IPS-NIHi11 (cell line): ENCODE data around the gene GNG13.
A peak's percentile ranks its signal among the peaks of the same experiment; 100 is the strongest.
"Not testable (repeated sequence)": the region's sequence is repeated elsewhere in the genome, so short reads cannot be mapped to it uniquely, and the experiment has no call there.

Source experiments
- DNase-seq: peaks from one replicate; pipeline ENCODE4 v3.0.0; 2012; ENCODE audit warnings: mixed read lengths, low spot score

GNG13 gene, protein sequence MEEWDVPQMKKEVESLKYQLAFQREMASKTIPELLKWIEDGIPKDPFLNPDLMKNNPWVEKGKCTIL

DNA sequence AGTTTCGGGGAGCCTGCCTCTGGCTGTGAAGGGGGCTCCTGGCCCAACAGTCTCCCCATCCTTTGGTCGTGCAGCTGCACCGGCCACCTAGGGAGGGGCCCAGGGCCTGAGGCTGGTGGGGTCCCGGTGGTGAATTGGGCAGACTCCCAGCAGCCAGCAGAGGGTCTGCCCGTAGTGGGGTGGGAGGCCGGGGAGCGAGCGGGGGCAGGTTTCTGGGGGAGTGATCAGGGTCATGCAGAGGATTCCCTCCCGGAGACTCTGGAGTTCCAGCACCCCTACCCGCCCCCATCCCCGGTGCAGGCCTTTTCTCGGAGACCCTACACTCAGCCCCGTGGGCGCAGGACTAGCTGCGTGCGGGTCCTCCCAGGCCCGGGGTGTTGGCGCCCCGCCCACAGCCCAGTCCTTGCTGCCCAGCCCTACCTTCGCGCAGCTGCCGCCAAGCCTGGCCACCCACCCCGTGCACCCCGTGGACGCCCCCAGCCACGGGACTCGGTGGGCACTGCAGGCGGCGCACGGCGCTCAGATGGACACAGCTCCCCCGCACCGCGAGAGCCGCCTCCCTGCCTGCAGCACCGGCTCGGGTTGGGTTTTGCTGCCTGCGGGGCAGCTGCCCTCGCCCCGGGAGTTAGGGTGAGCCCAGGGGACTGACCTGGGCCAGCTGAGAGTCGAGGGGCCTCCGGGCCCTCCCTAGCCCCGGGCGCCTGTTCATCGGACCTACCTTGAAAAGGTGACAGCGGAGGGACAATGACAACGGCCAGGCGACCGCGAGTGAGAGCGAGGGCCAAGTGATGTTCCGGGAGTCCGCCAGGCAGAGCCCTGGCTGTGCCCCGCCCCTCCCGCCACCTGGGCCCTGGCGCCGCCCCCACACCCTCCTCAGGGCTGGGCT, at the start of gene GNG13:
Gene GNG13 (minus strand): TSS at position 787 of the 886 bp plus-strand sequence. CDS start 1,657 bp downstream, outside the sequence.
- peak; percentile 84 for DNase-seq

DNA sequence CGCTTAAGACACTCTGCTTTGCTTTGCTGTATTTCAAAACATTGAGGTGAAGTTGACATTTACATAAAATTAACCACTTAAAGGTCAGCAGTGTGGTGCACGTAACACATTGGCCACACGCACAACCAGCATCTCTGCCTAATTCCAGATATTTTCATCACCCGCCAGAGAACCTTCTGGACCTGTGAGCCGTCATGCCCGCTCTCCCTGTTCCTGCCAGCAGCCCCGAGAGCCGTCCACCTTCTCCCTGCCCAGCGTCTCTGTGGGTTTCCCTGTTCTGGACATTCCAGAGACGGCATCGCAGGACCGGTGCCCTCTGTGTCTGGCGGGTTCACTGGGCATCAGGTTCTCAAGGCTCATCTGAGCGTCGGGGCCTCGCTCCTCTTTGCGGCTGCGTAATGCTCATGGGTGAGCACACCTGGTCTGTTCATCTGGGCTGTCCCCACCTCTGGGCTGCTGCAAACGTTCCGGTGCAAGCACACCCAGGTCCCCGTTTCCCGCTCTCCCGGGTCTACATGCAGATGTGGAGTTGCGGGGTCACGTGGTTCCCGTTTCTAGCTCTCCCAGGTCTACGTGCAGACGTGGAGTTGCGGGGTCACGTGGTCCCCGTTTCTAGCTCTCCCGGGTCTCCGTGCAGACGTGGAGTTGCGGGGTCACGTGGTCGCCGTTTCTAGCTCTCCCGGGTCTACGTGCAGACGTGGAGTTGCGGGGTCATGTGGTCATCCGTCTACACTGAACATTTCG, 48.1 kb upstream of the GNG13 start:
- DNase-seq: no peak

DNA sequence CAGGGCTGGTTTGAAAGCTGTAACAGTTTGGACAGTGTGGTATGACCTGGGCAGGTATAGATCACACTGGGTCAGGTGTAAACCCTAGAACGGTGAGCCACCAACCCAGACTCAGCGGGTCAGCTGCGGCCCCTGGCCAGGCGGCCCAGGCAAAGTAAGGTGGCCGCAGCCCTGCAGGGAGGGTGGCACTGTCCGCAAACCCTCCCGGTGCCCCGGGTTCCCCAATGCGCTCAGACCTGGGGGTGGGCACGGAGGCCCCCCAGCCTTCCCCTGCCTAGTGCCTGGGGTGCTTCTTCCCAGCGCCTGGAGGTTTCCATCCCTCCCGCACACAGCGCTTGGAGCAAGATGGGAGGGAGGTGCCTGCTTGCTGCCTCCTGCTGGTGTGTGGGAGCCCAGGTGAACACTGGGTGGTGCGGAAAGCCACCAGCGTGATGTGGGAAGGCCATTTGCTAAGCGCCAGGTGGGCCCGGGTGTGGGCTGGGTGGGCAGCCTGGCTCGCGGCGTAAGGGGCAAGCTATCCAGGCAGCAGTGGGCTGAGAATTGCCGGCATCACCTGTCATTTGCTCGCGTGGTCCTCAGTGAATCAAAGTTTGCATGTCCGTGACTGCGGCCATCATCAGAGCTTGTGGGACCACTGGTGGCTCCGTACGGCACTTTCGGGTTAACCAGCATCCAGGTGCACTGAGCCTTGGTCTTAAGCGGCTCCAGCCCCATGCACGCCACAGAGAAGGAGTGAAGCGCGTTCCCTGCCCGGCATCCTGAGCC, 47.3 kb upstream of the GNG13 start:
- DNase-seq: no peak

DNA sequence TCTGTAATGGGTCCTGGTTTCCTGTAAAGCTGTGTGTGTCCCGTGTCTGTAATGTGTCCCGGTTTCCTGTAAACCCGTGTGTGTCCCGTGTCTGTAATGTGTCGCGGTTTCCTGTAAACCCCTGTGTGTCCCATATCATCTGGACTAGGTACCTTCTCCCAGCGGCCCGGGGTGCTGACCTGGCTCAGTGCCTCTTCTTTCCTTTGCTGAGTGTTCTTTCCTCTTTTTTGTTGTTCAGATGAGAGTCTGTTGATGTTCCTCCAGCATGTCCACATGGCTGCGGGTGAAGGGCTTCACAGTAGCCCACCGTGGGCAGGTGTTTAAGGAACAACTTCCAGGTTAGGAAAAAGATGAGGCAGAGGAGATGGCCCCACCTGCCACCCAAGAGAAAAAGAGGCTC, 46.6 kb upstream of the GNG13 start:
- DNase-seq: no peak

DNA sequence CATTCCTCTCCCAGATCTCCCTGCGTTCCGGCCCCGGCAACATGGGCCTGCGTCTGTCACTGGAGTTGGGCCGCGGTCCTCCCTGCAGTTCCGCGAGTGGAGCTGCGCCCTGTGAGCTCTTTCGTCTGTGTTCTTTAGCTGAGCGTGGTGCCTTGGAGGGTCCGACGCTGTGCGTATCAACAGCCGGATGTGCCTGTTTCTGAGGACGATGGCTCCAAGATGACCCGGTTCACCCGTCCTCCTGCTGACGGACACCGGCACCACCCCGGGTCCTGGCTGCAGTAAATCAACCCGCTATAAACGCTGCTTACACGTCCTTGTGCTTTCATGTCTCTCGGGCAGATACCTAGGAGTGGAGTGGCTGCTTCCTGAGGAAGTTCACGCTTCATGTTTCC, 44.8 kb upstream of the GNG13 start:
- no peak for DNase-seq

DNA sequence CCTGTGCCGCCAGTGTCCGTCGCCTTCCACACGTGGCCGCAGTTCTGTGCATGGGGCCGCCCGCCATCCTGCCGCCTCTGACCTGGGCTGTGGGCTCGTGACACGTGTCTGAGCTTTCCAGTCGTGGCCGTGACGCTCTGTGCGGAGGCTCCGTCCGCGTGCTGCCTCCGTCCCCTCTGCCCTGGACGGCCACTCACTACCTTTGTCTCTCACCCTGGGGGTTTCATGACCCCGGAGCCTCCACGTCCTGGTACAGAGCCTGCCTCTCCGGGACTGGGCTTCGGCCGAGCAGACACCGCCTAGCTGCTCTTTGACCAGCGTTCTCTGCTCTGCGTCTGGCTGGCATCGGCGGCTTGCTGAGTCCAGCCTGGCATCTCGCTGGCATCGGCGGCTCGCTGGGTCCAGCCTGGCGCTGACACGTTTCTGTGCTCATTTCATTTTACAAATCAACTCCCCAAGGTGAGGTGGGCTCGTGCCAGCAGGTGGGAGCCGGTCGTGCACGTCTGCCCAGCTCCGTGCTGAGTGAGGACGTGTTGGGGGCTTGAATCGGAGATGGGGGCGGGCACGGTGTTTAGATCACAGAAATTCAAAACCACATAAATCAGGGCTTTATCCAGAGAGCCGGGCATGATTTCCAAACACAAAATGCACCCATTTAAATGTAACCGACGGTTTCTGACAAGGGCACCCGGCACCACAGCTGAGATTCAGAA, 44.3 kb upstream of the GNG13 start:
- no peak for DNase-seq

DNA sequence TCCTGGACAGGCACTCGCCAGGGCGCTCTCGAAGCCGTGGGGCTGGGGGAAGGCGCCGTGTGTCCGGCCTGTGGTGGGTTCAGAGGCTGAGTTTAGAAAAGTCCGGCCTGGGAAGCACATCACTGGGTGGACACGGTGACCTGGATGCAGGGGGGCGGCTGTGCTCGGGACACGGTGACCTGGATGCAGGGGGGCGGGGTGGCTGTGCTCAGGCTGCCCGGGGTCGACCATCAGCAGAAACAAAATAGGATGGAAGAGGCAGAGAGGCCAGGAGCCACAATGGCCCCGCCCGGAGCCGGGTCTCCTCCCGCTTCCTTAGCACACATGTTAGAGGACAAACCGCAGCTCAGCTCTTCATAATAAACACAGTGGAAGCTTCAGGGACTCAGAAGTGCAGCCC, 43.2 kb upstream of the GNG13 start:
- no peak for DNase-seq

DNA sequence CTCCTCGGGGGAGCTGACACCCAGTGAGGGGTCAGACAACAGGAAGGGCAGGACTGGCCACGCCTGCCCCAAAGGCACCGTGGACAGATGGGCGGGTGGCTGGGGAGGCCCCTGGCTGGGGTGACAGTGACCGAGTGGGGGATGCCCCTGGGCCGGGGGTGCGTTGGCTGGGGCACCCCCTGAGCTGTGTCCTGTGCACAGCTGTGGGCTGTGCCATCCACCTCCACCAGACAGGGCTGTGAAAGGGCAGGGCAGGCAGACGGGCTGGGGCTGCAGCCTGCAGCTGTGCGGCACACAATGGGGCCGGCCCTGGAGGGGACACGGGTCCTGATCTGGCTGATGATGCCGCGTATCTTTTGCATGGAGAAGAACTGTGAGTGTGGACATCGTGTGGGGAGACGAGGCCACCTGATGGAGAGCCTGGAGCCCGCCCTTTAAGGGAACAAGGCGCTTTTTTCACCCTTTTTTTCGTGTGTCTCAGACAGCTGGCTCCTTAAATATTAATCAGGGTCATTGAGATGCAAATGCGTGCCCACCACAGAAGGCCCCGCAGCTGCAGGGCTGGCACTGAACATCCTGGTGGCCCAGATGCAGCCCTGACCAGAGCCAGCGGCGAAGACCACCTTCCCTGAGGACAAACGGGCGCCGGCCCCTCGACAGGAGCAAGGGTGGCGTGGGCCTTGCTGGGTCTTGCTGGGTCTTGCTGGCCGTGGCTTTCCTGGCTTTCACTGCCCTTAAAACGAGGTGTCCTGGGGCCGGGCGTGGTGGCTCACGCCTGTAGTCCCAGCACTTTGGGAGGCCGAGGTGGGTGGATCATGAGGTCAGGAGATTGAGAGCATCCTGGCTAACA, 42.4 kb upstream of the GNG13 start:
- DNase-seq: no peak

DNA sequence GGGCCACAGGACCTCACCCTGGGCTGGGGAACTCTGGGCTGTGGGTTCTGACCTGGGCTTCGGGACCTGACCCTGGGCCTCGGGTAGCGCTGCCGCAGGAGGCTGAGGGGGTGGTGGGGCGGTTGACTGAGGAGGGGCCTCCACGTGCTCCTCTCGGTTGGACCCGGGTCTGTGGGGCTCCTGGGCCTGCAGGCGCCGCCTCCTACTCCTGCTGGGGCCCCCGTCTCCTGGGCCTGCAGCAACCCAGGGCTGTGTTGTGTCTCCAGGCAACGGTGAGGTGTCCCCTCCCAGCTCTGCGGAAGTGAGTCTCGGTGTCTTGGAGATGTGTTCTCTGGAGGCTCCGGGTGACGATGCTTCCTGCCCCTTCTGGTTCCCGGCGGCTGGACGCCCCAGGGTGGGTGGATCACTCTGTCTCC, 41.5 kb upstream of the GNG13 start:
- DNase-seq: no peak

DNA sequence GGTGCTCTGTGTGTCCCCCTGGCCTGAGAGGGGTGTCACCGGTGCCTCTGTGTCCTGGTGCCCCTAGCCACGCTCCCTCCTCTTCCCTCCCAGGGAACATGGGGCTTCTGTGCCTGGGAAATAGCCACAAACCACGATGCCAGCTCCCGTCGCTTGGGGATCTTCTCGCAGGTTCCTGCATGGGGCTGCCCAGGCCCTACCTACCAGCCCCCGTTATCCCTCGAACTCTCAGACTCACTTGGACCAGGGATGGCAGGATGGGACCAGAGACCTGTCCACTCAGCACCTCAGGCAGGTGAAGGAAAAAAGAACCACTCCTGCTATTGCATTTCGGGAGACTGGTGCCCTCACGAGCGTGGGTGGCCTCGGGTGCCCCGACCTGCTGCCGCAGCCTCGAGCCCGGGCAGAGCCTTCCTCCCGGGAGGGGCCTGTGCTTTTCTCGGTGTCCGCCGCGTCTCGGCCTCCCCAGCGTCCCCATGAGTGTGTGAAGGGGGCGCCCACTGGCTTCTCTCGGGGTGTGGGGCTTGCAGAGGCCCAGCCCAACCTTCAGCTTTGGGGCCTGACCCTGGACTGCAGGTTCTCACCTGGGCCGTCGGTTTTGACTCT, 41.0 kb upstream of the GNG13 start:
- no peak for DNase-seq

DNA sequence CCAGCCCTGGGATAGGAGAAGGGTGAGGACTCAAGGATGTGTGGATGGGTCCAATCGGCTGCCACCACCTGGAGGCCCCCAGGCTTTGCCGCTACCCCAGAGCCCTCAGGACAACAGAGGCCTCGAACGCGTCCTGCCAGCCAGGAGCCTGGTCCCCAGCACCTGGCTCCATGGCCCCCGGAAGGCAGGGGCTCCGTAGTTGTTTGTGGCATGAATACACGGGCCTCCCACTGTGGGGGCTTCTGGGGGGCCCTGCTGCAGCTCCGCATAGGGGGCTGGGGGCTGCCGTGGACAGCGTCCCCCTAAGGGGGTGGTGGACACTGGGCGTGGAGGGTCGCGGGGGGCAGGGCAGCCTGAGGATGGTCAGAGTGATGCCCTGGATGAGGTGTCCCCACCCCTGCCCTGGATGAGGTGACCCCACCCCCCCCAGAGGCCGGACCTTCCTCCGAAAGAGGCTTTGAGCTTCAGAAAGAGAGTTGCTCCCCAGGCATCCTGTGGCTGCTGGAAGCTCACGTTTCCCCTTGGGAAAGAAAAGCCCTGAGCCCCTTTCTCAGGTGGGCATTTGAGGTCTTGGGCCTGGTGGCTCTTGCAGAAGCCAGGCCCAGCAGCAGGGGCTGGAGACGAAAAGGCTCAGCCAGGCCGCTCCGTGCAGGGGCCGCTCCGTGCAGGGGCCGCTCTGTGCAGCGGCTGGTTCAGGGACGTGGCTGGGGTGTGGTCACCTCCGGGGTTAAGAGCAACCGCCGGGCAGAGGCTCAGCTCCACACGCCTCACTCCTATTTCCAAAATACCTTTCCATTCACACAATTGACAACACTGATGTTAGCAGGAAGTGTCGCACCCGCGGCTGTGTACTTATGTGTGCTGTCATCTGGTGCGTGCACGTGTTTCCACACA, 40.3 kb upstream of the GNG13 start:
- no peak for DNase-seq

DNA sequence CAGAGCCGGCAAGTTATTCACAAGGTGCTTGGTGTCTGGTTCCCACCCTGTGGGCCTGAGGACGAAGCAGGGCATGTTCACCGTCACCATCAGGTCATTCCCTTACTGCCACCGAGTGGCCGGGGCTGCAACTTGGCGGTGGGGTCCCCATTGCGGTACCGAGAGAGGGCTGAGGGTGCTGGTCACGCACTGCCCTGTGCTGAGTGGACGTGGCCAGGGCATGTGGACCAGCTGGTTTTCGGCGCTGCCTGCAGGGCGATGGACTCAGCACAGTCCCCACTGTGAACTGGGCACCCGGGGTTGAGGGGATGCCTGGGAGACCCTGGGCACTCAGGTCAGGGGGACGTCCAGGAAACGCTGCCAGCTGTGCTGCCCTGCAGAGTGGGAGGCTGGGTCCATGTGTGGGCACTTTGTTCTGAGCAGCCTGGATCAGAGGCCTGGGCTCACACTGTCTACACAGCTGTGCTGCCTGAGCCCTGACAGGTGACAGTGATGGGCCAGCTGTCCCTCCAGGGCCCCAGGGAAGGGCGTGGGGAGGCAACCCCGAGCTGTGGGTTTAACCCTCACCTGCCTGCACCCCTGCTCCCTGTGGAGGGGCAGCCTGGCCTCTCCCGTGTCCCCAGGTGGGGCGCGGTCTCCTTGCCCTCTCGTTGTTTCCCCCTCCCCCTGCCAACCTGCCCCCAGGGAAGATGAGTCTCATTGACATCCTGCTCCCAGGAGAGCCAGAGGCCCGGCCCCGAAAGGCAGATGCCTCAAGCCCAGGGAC, 39.3 kb upstream of the GNG13 start:
- no peak for DNase-seq

DNA sequence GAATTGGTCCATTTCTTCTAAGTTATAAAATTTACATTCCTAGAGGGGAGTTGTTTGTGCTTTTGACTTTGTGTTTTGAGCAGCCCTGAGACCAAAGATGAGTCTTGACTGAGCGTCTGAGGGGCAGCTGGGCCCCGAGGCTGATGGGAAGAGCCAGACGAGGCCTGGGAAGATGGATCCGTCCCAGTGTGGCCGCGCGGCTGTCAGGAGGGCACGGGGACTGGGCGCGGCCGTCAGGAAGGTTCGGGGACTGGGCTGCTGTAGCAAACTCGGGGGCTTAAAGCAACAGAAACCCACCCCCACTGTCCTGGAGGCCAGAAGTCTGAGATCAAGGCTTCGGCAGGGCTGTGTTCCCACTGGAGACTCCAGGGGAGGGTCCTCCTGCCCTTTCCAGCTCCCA, 38.2 kb upstream of the GNG13 start:
- DNase-seq: no peak

DNA sequence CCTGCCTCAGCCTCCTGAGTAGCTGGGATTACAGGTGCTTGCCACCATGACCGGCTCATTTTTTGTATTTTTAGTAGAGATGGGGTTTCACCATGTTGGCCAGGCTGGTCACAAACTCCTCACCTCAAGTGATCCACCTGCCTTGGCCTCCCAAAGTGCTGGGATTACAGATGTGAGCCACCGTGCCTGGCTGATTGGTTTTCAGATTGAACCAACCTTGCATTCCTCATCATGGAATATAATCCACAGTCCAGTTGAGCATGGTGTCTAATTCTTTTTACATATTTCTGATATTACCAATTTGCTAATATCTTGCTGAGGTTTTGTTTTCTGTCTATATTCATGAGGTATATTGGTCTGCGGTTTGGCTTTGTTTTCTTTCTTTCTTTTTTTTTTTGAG, 36.3 kb upstream of the GNG13 start:
- not testable (repeated sequence) for DNase-seq

DNA sequence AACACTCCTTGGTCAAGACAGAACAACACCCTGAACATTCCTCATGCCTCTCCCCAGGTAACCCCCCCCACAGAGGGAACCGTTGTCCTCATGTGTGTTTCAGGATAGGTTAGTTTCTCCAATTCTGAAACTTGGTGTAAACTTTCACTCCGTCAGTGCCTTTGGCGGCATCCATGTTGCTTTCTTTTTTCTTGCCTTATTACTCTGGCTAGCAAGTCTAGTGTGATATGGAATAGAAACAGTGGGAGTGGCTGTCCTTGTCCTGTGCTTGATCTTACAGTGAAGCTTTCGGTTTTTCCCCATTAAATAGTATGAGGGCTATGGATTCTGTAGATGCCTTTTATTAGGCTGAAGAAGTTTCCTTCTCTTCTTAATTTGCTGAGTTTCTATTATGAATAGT, 35.7 kb upstream of the GNG13 start:
- DNase-seq: no peak

DNA sequence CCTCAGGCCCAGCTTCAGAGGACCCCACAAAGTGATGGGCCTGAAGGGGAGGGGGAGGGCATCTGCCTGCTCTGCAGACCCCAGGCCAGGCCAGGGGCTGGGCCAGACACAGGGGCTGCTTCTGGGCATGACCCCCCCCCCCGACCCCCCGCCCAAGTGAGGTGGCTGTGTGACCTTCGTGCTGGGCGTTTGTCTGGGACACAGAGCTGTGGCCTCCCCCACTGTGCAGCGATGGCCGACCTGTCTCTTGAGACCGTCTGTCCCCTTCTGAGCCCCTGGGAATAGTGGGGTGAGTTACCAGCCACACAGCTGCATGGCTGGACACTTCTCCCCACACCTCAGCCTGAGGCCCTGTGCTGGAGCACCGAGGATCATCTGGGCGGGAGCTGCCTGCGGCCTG, 34.8 kb upstream of the GNG13 start:
- DNase-seq: no peak

DNA sequence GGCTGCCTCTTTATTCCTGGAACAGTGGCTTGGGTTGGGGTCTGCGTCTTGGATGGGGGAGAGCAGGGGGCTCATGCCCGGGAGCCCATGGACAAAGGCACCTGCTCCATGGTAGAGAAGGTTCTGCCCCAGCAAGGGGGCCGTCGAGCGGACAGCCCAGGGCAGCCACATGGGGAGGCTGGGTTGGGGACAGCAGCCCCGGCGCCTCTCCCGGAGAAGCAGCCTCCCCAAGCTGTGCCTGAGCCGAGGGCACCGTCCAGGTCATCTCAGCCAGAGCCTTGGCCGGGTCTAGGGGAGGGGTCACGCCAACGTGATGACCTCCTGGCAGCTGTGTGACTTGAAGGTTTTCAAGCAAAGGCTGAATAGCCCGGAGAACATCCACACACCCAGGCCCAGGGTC, 32.9 kb upstream of the GNG13 start:
- peak; percentile 19 for DNase-seq

DNA sequence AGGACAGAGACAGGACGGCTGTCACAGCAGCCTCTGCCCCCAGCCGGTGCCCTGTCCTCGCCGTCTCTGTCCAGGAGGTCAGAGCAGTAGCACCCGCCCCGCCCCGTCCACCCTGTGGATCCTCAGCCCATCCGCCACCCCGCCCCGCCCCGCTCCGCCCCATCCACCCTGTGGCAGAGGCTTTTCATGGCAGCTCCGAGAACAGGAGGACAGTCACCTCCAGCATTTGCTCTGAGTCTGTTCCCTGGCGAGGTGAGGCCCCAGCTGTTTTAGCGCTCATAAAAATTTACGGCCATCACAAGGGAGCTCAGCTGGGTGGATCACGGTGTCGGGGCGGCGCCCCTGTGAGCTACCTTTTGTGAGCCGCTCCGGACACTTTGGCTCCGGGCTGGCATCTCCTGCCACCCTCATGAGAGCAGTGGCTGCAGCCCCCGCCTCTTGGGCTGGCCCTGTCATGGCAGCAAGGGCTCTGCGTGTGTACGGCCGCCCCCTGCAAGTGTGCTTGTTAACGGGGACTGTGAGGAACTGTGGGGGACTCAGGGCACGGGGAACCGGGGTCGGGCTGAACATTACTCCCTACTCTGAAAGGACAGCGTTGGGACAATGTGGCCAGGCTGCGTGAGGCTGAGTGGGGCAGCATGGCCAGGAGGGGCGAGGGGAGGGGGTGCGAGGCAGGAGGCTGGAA, 32.3 kb upstream of the GNG13 start:
- peak; percentile 31 for DNase-seq
